Smooth muscle cell (in vitro differentiated cells): ENCODE results near the gene TROAP. TPM values are rescaled to one million over a fixed set of nuclear protein-coding genes. Genes with fewer than 3 reads are reported as not detected.

Experiments
- DNase-seq: peaks from one replicate; lab custom pipeline; 2025; ENCODE audit not compliant: unreplicated experiment; lab: John Stamatoyannopoulos, UW
- H2AFZ ChIP-seq: fragments of 200-600 bp; sonication (generic); 2 replicates; pipeline ENCODE4 v1.6.0; 2016; ENCODE audit warnings: antibody characterized with exemption, low read depth, mild to moderate bottlenecking
- H3F3A ChIP-seq: fragments of 200-600 bp; sonication (generic); 2 replicates; pipeline ENCODE4 v1.6.0; 2017; ENCODE audit warnings: antibody characterized with exemption, low read depth
- H3K27ac ChIP-seq: fragments of 200-600 bp; sonication (generic); 2 replicates; pipeline ENCODE4 v1.5.1; 2016; ENCODE audit warnings: low read depth, mild to moderate bottlenecking
- H3K27me3 ChIP-seq: fragments of 200-600 bp; sonication (generic); 2 replicates; pipeline ENCODE4 v1.6.1; 2016; ENCODE audit warnings: low read depth, mild to moderate bottlenecking
- H3K36me3 ChIP-seq: fragments of 200-600 bp; sonication (generic); 2 replicates; pipeline ENCODE4 v1.5.1; 2016; ENCODE audit warnings: low read depth
- H3K4me1 ChIP-seq: fragments of 200-600 bp; sonication (generic); 2 replicates; pipeline ENCODE4 v1.5.1; 2016; ENCODE audit warnings: low read depth
- H3K4me2 ChIP-seq: fragments of 200-600 bp; sonication (generic); 2 replicates; pipeline ENCODE4 v1.6.0; 2016; ENCODE audit warnings: mild to moderate bottlenecking
- H3K4me3 ChIP-seq: fragments of 200-600 bp; sonication (generic); 2 replicates; pipeline ENCODE4 v1.5.1; 2016; ENCODE audit warnings: mild to moderate bottlenecking
- H3K79me2 ChIP-seq: fragments of 200-600 bp; sonication (generic); 2 replicates; pipeline ENCODE4 v1.6.0; 2016; ENCODE audit warnings: low read depth, mild to moderate bottlenecking
- H3K9ac ChIP-seq: fragments of 200-600 bp; sonication (generic); 2 replicates; pipeline ENCODE4 v1.6.0; 2016; ENCODE audit warnings: low read depth
- H3K9me3 ChIP-seq: fragments of 200-600 bp; sonication (generic); replicated peaks from 2 replicates; pipeline ENCODE4 v1.5.1; 2016; ENCODE audit warnings: low read depth
- H4K20me1 ChIP-seq: fragments of 200-600 bp; sonication (generic); 2 replicates; pipeline ENCODE4 v1.6.0; 2016; ENCODE audit warnings: low read depth
- CTCF ChIP-seq: fragments of 200-600 bp; sonication (generic); IDR thresholded peaks from 2 replicates; pipeline ENCODE4 v1.5.1; 2017; ENCODE audit warnings: borderline replicate concordance, mild to moderate bottlenecking, antibody characterized with exemption; ENCODE audit not compliant: insufficient read depth, poor library complexity, severe bottlenecking
- WGBS: methylation state at CpG from one replicate; pipeline ENCODE4 v1.1.7; 2016; ENCODE audit warnings: low lambda C conversion rate; 5-methylcytosine and 5-hydroxymethylcytosine counted together
- polyA plus RNA-seq: library from polyadenylated mRNA; unstranded; fragments of >200 nt; fragmentation: Nextera tagmentation; extraction: Ambion mirVana; gene quantifications from 2 replicates; pipeline ENCODE4 v1.2.1, GENCODE V29; 2016
- total RNA-seq: library from RNA; depleted of rRNA; stranded (reverse); fragments of >200 nt; gene quantifications from 2 replicates; pipeline ENCODE4 v1.2.3, GENCODE V29; 2014

TROAP gene
- total and polyA plus RNA-seq, 2 experiments from 2014 or later: 3.7 to 8.5 TPM

- no peaks in the 10 kb centered on the region for H3F3A ChIP-seq
- H3K27me3 ChIP-seq: peaks cover 52% of the 10 kb centered on the region
- 39% methylated on average over 17 of the region's 18 CpGs for WGBS
- DNase-seq: no peak
- H2AFZ ChIP-seq: no peak overlapping the region
- no peak for TF ChIP-seq CTCF
- H3K79me2 ChIP-seq: no peaks in the 10 kb centered on the region
- H3K9ac ChIP-seq: no peak overlapping the region
- H3K4me2 ChIP-seq: no peak overlapping the region
- H4K20me1 ChIP-seq: no peaks in the 10 kb centered on the region
- no peaks in the 10 kb centered on the region for H3K36me3 ChIP-seq
- no peaks in the 10 kb centered on the region for H3K9me3 ChIP-seq
- no peak overlapping the region for H3K4me3 ChIP-seq
- no peaks in the 10 kb centered on the region for H3K4me1 ChIP-seq
- H3K27ac ChIP-seq: no peak overlapping the region
Measured at GRCh38 chr12:49293056-49293956, 29.7 kb upstream of the TROAP start.

DNA sequence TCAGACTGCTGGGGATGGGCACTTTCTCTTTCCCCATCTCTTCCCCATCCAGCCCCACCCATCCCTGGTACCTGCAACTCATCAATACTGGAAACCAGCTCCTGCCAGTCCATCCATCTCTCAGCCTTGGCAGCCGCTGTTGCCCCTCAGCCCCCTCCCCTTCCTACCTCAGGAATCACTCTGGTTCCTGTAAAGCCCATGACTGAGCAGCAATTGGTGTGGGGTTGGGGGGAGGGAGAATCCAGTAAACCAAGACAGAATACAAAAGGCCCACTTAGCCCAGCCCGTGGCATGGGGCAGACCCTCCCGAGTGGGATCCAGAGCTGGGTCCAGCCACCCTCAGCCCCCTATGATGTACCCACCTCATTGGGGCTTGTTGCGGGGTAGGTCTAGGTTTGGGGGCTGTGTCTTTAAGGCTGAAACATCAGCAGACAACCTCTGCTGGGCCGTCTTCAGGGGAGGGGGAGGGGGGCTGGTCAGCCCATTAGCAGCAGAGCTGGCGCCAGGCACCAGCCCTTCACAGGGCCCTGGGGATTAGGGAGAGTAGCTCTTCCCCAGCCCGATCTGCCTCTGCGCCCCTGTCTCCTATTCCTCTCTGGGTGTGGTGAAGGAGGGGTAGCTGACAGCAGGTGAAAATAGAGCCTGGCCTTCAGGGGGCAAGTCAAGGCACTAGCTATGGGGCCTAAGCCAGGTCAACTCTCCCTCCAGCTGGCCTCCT, 28.8 kb upstream of the TROAP start:
- H3K4me1 ChIP-seq: no peaks in the 10 kb centered on the region
- no peaks in the 10 kb centered on the region for H4K20me1 ChIP-seq
- H3K9me3 ChIP-seq: no peaks in the 10 kb centered on the region
- H2AFZ ChIP-seq: no peak overlapping the region
- H3K27ac ChIP-seq: no peak overlapping the region
- no peaks in the 10 kb centered on the region for H3F3A ChIP-seq
- H3K27me3 ChIP-seq: peaks cover 61% of the 10 kb centered on the region
- H3K4me2 ChIP-seq: no peak overlapping the region
- no peaks in the 10 kb centered on the region for H3K79me2 ChIP-seq
- H3K4me3 ChIP-seq: no peak overlapping the region
- no peak for DNase-seq
- no peaks in the 10 kb centered on the region for H3K36me3 ChIP-seq
- TF ChIP-seq CTCF: no peak
- WGBS: 50% methylated on average over 8 of the region's 8 CpGs
- no peak overlapping the region for H3K9ac ChIP-seq

DNA sequence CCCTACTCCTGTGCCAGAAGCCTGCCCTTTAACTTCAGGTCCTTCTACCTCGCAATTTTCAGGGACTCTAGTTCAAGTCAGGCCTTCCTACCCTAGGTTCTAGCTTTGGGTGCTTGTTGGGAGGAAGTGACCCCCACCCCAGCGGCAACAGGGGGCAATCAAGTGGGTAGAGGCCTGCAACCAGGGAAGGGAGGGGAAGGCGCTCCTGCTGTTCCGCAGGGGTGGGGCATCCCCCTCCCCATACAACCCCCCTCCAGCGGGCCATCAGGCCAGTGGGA, 28.3 kb upstream of the TROAP start:
- Histone ChIP-seq H3K36me3 (no peaks in the 10 kb centered on the region), H3F3A (no peaks in the 10 kb centered on the region), H3K27me3 (peaks cover 61% of the 10 kb centered on the region), H3K4me2 (no peak overlapping the region), H3K4me1 (no peaks in the 10 kb centered on the region), H3K9ac (no peak overlapping the region), H3K79me2 (no peaks in the 10 kb centered on the region), H2AFZ (no peak overlapping the region), H3K9me3 (no peaks in the 10 kb centered on the region), H4K20me1 (no peaks in the 10 kb centered on the region), H3K27ac (no peak overlapping the region), H3K4me3 (no peak overlapping the region)
- 39% methylated on average over 4 of the region's 5 CpGs for WGBS
- no peak for DNase-seq
- TF ChIP-seq CTCF: no peak
